HepG2 (cell line): ENCODE results near the gene CD93.

ENCODE experiments used
- BRF2 ChIP-seq: sonication (generic); formaldehyde crosslinking; IDR thresholded peaks from 2 replicates; pipeline ENCODE4 v1.8.1; 2022; ENCODE audit warnings: mild to moderate bottlenecking, missing genetic modification reagents
- CHCHD3 ChIP-seq: sonication (generic); formaldehyde crosslinking; IDR thresholded peaks from 2 replicates; pipeline ENCODE4 v1.8.0; 2022; ENCODE audit warnings: mild to moderate bottlenecking, missing genetic modification reagents, moderate library complexity
- FOXO4 ChIP-seq: sonication (generic); formaldehyde crosslinking; conservative IDR thresholded peaks from 2 replicates; pipeline ENCODE4 v1.8.1; 2023; ENCODE audit warnings: missing genetic modification reagents
- MAX ChIP-seq: IDR thresholded peaks from 2 replicates; pipeline ENCODE4 v1.6.1; 2012; ENCODE audit warnings: inconsistent platforms
- MYC ChIP-seq: sonication (generic); formaldehyde crosslinking; IDR thresholded peaks from 2 replicates; pipeline ENCODE4 v1.9.0; 2021; ENCODE audit warnings: missing genetic modification reagents, borderline replicate concordance
- POLR2A ChIP-seq, 2 experiments: IDR thresholded peaks; 2 replicates each; pipeline ENCODE4 v1.6.1; 2011; ENCODE audit warnings: low read depth in 2 of 2, low read length in 2 of 2, mild to moderate bottlenecking in 1 of 2, moderate library complexity in 1 of 2; ENCODE audit not compliant: insufficient read depth in 1 of 2
- RBM22 ChIP-seq: fragments of 200-400 bp; formaldehyde crosslinking; optimal IDR thresholded peaks from 2 replicates; pipeline ENCODE3; 2017; ENCODE audit warnings: mild to moderate bottlenecking, low read length, moderate library complexity
- TBL1XR1 ChIP-seq: fragments of 150-350 bp; IDR thresholded peaks from 2 replicates; pipeline ENCODE4 v1.6.1; 2014; ENCODE audit warnings: borderline replicate concordance, low read length; ENCODE audit not compliant: partially characterized antibody
- TCF7L2 ChIP-seq: IDR thresholded peaks from 2 replicates; pipeline ENCODE4 v1.6.1; 2011; ENCODE audit warnings: mild to moderate bottlenecking, low read depth, low read length, moderate library complexity
- ZBTB21 ChIP-seq: sonication (generic); formaldehyde crosslinking; IDR thresholded peaks from 2 replicates; pipeline ENCODE4 v1.4.0; 2020; ENCODE audit warnings: missing genetic modification reagents
- ZBTB33 ChIP-seq: sonication (generic); formaldehyde crosslinking; IDR thresholded peaks from 2 replicates; pipeline ENCODE4 v1.4.0; 2020; ENCODE audit warnings: missing genetic modification reagents
- ZBTB7A ChIP-seq: sonication (generic); formaldehyde crosslinking; IDR thresholded peaks from 2 replicates; pipeline ENCODE4 v1.8.0; 2022; ENCODE audit warnings: mild to moderate bottlenecking, missing genetic modification reagents
- ZSCAN20 ChIP-seq: sonication (generic); formaldehyde crosslinking; IDR thresholded peaks from 2 replicates; pipeline ENCODE4 v1.4.0; 2020; ENCODE audit warnings: missing genetic modification reagents, mild to moderate bottlenecking, borderline replicate concordance

GRCh38 chr20:23092861-23093495 lies 6.9 kb upstream of the CD93 start:
- no peak for TF ChIP-seq TCF7L2
- no peak for TF ChIP-seq ZSCAN20 (CRISPR knock-in tag)
- no peak for TF ChIP-seq BRF2 (CRISPR knock-in tag)
- TF ChIP-seq ZBTB21 (CRISPR knock-in tag) = no peak
- no peak for TF ChIP-seq TBL1XR1
- TF ChIP-seq MYC (CRISPR knock-in tag) = no peak
- TF ChIP-seq ZBTB33 (CRISPR knock-in tag) = no peak
- no peak for TF ChIP-seq MAX
- no peak for TF ChIP-seq ZBTB7A (CRISPR knock-in tag)
- no peak for TF ChIP-seq RBM22
- no peak for TF ChIP-seq FOXO4
- TF ChIP-seq CHCHD3 (CRISPR knock-in tag) = no peak
- TF ChIP-seq POLR2A (IDR thresholded peaks at IDR 0.05; ENCODE audit: insufficient read depth in 1 of 2, low read depth in 2 of 2, low read length in 2 of 2) = no peak
